SK-N-SH (cell line): ENCODE data around the gene USP32. TPM values are rescaled to one million over a fixed set of nuclear protein-coding genes. Genes with fewer than 3 reads are reported as not detected.
"Not testable (repeated sequence)": the region's sequence is repeated elsewhere in the genome, so short reads cannot be mapped to it uniquely, and the experiment has no call there.

Source experiments
- CTCF ChIA-PET: fragments of 300-600, 350-600 bp; formaldehyde crosslinking; extraction: SDS; loops from one replicate; lab custom pipeline; 2021; lab: Yijun Ruan, JAX
- POLR2A ChIA-PET: fragments of 350-600 bp; sonication (Branson Sonifier 250); formaldehyde crosslinking; extraction: SDS; loops from one replicate; lab custom pipeline; 2020; ENCODE audit warnings: antibody characterized with exemption, inconsistent platforms; lab: Yijun Ruan, JAX
- DNase-seq: peaks from one replicate; pipeline ENCODE4 v3.0.0; 2012
- H2AFZ ChIP-seq: fragments of 200-600 bp; sonication (generic); 2 replicates; pipeline ENCODE4 v1.8.1; 2016; ENCODE audit warnings: antibody characterized with exemption, mild to moderate bottlenecking, low read depth
- H3F3A ChIP-seq: fragments of 200-600 bp; sonication (generic); replicated peaks from 2 replicates; pipeline ENCODE3; 2016; ENCODE audit warnings: antibody characterized with exemption, mild to moderate bottlenecking; ENCODE audit not compliant: insufficient read depth
- H3K27ac ChIP-seq, 2 experiments: fragments of 200-500 bp in 1 of 2; fragments of 200-600 bp in 1 of 2; sonication (Bioruptor generic) in 1 of 2; sonication (generic), shearing (Covaris generic) in 1 of 2; 2 replicates each; pipeline versions ENCODE4 v1.5.1 to v1.6.1; 2014 to 2016; ENCODE audit warnings: low read depth in 2 of 2, inconsistent platforms in 1 of 2, low read length in 1 of 2, mild to moderate bottlenecking in 1 of 2, mixed read lengths in 1 of 2
- H3K27me3 ChIP-seq: fragments of 200-600 bp; sonication (generic), shearing (Covaris generic); 2 replicates; pipeline ENCODE4 v1.6.1; 2016; ENCODE audit warnings: mixed run types; ENCODE audit not compliant: insufficient read depth
- H3K36me3 ChIP-seq, 2 experiments: fragments of 200-500 bp in 1 of 2; fragments of 200-600 bp in 1 of 2; sonication (Bioruptor generic) in 1 of 2; sonication (generic) in 1 of 2; replicated peaks in 1 of 2; 2 replicates each; pipeline versions ENCODE3 to v1.5.1; 2014 to 2016; ENCODE audit warnings: low read length in 1 of 2, mild to moderate bottlenecking in 1 of 2; ENCODE audit not compliant: insufficient read depth in 2 of 2, control insufficient read depth in 1 of 2
- H3K4me1 ChIP-seq, 2 experiments: fragments of 200-500 bp in 1 of 2; fragments of 200-600 bp in 1 of 2; sonication (Bioruptor generic) in 1 of 2; sonication (generic), shearing (Covaris generic) in 1 of 2; 2 replicates each; pipeline versions ENCODE4 v1.5.1 to v1.6.1; 2014 to 2016; ENCODE audit warnings: low read depth in 1 of 2, low read length in 1 of 2, mixed run types in 1 of 2; ENCODE audit not compliant: insufficient read depth in 2 of 2, control insufficient read depth in 1 of 2
- H3K4me2 ChIP-seq: fragments of 200-600 bp; sonication (generic), shearing (Covaris generic); 2 replicates; pipeline ENCODE4 v1.6.1; 2017; ENCODE audit warnings: mixed run types
- H3K4me3 ChIP-seq, 2 experiments: fragments of 200-500 bp in 1 of 2; fragments of 200-600 bp in 1 of 2; sonication (Bioruptor generic) in 1 of 2; sonication (generic), shearing (Covaris generic) in 1 of 2; 2 replicates each; pipeline versions ENCODE4 v1.5.1 to v1.8.1; 2014 to 2016; ENCODE audit warnings: low read depth in 2 of 2, inconsistent platforms in 1 of 2, low read length in 1 of 2, mild to moderate bottlenecking in 1 of 2, mixed read lengths in 1 of 2, moderate library complexity in 1 of 2
- H3K79me2 ChIP-seq: fragments of 200-600 bp; sonication (generic); 2 replicates; pipeline ENCODE4 v1.8.1; 2017; ENCODE audit warnings: mild to moderate bottlenecking; ENCODE audit not compliant: insufficient read depth
- H3K9ac ChIP-seq: fragments of 200-600 bp; sonication (generic); 2 replicates; pipeline ENCODE4 v1.6.1; 2017; ENCODE audit warnings: mixed run types
- H3K9me2 ChIP-seq: fragments of 200-600 bp; sonication (generic); 2 replicates; pipeline ENCODE4 v1.6.1; 2017; ENCODE audit warnings: mixed run types
- H3K9me3 ChIP-seq: fragments of 200-600 bp; sonication (generic); 2 replicates; pipeline ENCODE4 v1.6.1; 2017; ENCODE audit warnings: mixed run types, mild to moderate bottlenecking, moderate library complexity
- H4K20me1 ChIP-seq: fragments of 200-600 bp; sonication (generic); 2 replicates; pipeline ENCODE4 v1.6.1; 2017; ENCODE audit warnings: mild to moderate bottlenecking, mixed run types; ENCODE audit not compliant: insufficient read depth
- CHD2 ChIP-seq: fragments of 150-350 bp; IDR thresholded peaks from 2 replicates; pipeline ENCODE4 v1.6.1; 2018; ENCODE audit warnings: low read length; ENCODE audit not compliant: partially characterized antibody
- CTCF ChIP-seq: fragments of 200-600 bp; sonication (generic); IDR thresholded peaks from 2 replicates; pipeline ENCODE4 v1.6.1; 2017; ENCODE audit warnings: antibody characterized with exemption, mild to moderate bottlenecking, moderate library complexity
- EP300 ChIP-seq, 2 experiments: IDR thresholded peaks; 2 replicates each; pipeline versions ENCODE4 v1.4.0 to v1.6.1; 2012; ENCODE audit warnings: borderline replicate concordance in 1 of 2, low read depth in 1 of 2, low read length in 1 of 2
- EZH2phosphoT487 ChIP-seq: fragments of 200-600 bp; sonication (generic); IDR thresholded peaks from 2 replicates; pipeline ENCODE4 v1.6.1; 2017; ENCODE audit warnings: low read depth, mixed run types, mild to moderate bottlenecking, antibody characterized with exemption, moderate library complexity, borderline replicate concordance
- GATA2 ChIP-seq: sonication (generic); formaldehyde crosslinking; IDR thresholded peaks from 2 replicates; pipeline ENCODE4 v1.5.0; 2020; ENCODE audit warnings: mild to moderate bottlenecking, missing genetic modification reagents
- MXI1 ChIP-seq: IDR thresholded peaks from 2 replicates; pipeline ENCODE4 v1.6.1; 2012; ENCODE audit warnings: mild to moderate bottlenecking, low read depth, low read length, improper control_type of control experiment
- NRF1 ChIP-seq: IDR thresholded peaks from 2 replicates; pipeline ENCODE4 v1.6.1; 2012; ENCODE audit warnings: low read depth, mild to moderate bottlenecking, low read length
- POLR2AphosphoS5 ChIP-seq: IDR thresholded peaks from 2 replicates; pipeline ENCODE4 v1.6.1; 2012; ENCODE audit warnings: low read depth, low read length
- SMC3 ChIP-seq: IDR thresholded peaks from 2 replicates; pipeline ENCODE4 v1.6.1; 2012; ENCODE audit warnings: low read depth, low read length, improper control_type of control experiment
- TCF12 ChIP-seq: IDR thresholded peaks from 2 replicates; pipeline ENCODE4 v1.4.0; 2012
- TEAD4 ChIP-seq: IDR thresholded peaks from 2 replicates; pipeline ENCODE4 v1.4.0; 2012; ENCODE audit warnings: mild to moderate bottlenecking, borderline replicate concordance; ENCODE audit not compliant: insufficient read depth
- WGBS: methylation state at CpG from one replicate; pipeline ENCODE4 v1.1.6; 2017; ENCODE audit warnings: low lambda C conversion rate; 5-methylcytosine and 5-hydroxymethylcytosine counted together
- polyA plus RNA-seq, 3 experiments: library from polyadenylated mRNA; depleted of rRNA; stranded (reverse); fragments of >200 nt; gene quantifications; 2 replicates each; pipeline ENCODE4 v1.2.3, GENCODE V29; 2012

Gene USP32
- polyA plus RNA-seq, 1 of the 3 experiments (the other 2 are of a cell fraction) = 25.6 TPM

- no peaks in the 10 kb centered on the region for H3K27me3 ChIP-seq
- H3K36me3 ChIP-seq = peaks cover 0 to 19% of the 10 kb centered on the region in 2 experiments
- no peaks in the 10 kb centered on the region for H3K9me2 ChIP-seq
- WGBS = 72% methylated on average over 2 of the region's 2 CpGs
- H3K79me2 ChIP-seq = peaks cover 67% of the 10 kb centered on the region
- DNase-seq = peak; percentile 30
- no peak overlapping the region for H2AFZ ChIP-seq
- H3F3A ChIP-seq = peaks cover 12% of the 10 kb centered on the region
- peaks cover 8 to 15% of the 10 kb centered on the region in 2 experiments; a peak in 3 of 4 replicates for H3K4me1 ChIP-seq
- ChIA-PET CTCF (no interaction called here), POLR2A (no interaction called here)
- no peak overlapping the region for H3K4me3 ChIP-seq
- H3K27ac ChIP-seq = peak overlapping the region in 1 of 2 experiments; percentile 48; a peak in 2 of 4 replicates
- no peaks in the 10 kb centered on the region for H3K9me3 ChIP-seq
- H3K4me2 ChIP-seq = peak overlapping the region; percentile 22; the same call in 1 of the 2 replicates
- H3K9ac ChIP-seq = no peak overlapping the region
- no peak for TF ChIP-seq MXI1
- TF ChIP-seq EZH2phosphoT487 = no peak
- no peak for TF ChIP-seq CTCF
- 0 out of 2 replicates have a peak, but pooled peaks have one; percentile 7 for TF ChIP-seq SMC3
- no peak for TF ChIP-seq POLR2AphosphoS5
- peak; percentile 24; the same call in 1 of the 2 replicates for TF ChIP-seq GATA2 (CRISPR knock-in tag)
- no peak for TF ChIP-seq EP300 (IDR thresholded peaks at IDR 0.05; ENCODE audit: borderline replicate concordance in 1 of 2, low read depth in 1 of 2, low read length in 1 of 2)
- TF ChIP-seq TCF12 = no peak
- TF ChIP-seq CHD2 = no peak
- no peak for TF ChIP-seq NRF1
- no peak for TF ChIP-seq TEAD4
- peaks cover 12% of the 10 kb centered on the region for H4K20me1 ChIP-seq
These were observed 58.3 kb downstream of the USP32 start for GRCh38 chr17:60333628-60334031.

GRCh38 chr17:60333072-60333471 is 58.9 kb downstream of the USP32 start:
- peaks cover 12% of the 10 kb centered on the region for H3F3A ChIP-seq
- H3K9ac ChIP-seq, POLR2A ChIA-PET, H3K27me3 ChIP-seq, H3K9me2 ChIP-seq, H3K4me3 ChIP-seq, H3K9me3 ChIP-seq, DNase-seq, H2AFZ ChIP-seq: not testable (repeated sequence)
- H4K20me1 ChIP-seq = peaks cover 12% of the 10 kb centered on the region
- H3K36me3 ChIP-seq = peaks cover 0 to 25% of the 10 kb centered on the region in 2 experiments
- WGBS = 98% methylated on average over 2 of the region's 2 CpGs
- CTCF ChIA-PET = interaction anchor here (0.7 to 1.8 kb wide), 3 partner anchors 12 to 102 kb away, joined by 3 to 6 read pairs (median 3); no protein-coding TSS in a partner anchor
- peak overlapping the region; percentile 22; the same call in 1 of the 2 replicates for H3K4me2 ChIP-seq
- H3K4me1 ChIP-seq = peaks cover 8 to 15% of the 10 kb centered on the region in 2 experiments; a peak in 3 of 4 replicates
- peaks cover 67% of the 10 kb centered on the region for H3K79me2 ChIP-seq
- H3K27ac ChIP-seq = peak overlapping the region; percentile 4 to 48; a peak in 1 of 4 replicates
